GM18520 (cell line): ENCODE data around the gene EPG5.
A peak's percentile ranks its signal among the peaks of the same experiment; 100 is the strongest.
"Not testable (repeated sequence)": the region's sequence is repeated elsewhere in the genome, so short reads cannot be mapped to it uniquely, and the experiment has no call there.

Experiments used
- ATAC-seq: cut with Tn5 transposase; IDR thresholded peaks from one replicate; pipeline ENCODE4 v1.9.1; 2021; ENCODE audit not compliant: unreplicated experiment

EPG5 gene, protein sequence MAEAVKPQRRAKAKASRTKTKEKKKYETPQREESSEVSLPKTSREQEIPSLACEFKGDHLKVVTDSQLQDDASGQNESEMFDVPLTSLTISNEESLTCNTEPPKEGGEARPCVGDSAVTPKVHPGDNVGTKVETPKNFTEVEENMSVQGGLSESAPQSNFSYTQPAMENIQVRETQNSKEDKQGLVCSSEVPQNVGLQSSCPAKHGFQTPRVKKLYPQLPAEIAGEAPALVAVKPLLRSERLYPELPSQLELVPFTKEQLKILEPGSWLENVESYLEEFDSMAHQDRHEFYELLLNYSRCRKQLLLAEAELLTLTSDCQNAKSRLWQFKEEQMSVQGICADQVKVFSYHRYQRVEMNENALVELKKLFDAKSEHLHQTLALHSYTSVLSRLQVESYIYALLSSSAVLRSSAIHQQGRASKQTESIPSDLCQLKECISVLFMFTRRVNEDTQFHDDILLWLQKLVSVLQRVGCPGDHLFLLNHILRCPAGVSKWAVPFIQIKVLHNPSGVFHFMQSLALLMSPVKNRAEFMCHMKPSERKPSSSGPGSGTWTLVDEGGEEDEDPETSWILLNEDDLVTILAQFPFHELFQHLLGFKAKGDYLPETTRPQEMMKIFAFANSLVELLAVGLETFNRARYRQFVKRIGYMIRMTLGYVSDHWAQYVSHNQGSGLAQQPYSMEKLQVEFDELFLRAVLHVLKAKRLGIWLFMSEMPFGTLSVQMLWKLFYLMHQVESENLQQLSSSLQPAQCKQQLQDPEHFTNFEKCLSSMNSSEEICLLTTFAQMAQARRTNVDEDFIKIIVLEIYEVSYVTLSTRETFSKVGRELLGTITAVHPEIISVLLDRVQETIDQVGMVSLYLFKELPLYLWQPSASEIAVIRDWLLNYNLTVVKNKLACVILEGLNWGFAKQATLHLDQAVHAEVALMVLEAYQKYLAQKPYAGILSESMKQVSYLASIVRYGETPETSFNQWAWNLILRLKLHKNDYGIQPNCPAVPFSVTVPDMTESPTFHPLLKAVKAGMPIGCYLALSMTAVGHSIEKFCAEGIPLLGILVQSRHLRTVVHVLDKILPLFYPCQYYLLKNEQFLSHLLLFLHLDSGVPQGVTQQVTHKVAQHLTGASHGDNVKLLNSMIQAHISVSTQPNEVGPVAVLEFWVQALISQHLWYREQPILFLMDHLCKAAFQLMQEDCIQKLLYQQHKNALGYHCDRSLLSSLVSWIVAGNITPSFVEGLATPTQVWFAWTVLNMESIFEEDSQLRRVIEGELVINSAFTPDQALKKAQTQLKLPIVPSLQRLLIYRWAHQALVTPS (N-terminal part only)

DNA sequence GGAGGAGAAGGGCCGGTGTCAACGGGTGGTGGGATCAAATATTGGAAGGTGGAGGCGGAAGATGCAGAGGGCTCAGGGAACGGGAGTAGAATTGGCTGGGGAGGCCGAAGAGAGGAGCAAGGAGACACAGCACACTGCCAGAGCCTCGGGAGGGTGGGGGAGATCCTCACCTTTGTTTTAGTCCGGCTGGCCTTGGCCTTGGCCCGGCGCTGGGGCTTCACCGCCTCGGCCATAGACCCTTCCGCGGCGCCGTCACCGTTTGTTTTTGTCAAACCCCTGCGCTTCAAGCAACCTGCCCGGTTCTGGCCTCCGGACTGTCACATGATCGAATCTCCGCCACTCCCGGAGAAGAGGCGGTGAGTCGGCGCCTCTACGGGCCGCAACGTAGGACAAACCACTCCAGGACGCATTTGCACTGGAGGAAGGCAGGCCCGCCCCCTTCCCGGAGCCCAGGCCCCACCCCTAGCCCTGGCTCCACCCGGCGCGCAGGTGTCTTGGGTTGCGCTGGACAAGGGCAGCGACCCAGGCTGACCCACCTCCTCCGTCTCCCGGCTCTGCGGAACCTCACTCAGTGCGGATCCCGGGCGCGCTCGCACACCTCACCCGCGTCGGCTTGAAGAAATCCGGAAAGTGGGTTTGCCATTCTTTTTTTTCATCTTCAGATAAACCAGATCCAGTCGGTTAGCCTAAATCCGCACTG lies at the start of gene EPG5:
EPG5 (minus strand) TSS at position 323 of the 700 bp plus-strand sequence; CDS start at position 233, 90 bp downstream.
- peak; percentile 98 for ATAC-seq

DNA sequence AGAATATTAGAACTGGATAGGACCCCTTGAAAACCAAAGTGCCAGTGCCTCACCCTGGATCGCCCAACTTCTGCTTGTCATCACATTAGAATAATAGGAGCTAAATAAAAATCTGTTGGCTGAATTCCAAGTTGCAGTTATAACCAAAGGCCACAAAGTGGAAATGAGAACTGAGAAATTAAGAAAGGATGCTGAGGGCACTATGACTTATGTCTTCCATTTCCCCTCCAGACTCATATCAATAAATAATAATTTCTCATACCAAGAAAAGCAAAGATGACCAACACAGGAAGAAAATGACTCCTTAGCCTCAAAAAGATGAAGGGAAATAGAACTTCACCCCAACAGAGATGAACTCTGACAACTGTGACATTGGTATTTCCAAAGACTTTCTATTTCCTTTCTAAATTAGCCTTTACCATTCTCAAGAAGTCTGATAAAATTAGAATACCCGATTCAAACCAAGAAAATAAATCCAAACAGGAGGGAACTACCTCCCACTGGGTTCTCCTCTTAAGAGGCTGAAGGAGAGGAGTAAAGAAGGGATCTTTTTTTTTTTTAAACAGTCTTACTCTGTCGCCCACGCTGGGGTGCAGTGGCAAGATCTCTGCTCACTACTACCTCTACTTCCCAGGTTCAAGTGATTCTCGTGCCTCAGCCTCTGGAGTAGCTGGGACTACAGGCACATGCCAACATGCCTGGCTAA lies 46.5 kb upstream of the EPG5 start:
- ATAC-seq, result no peak

DNA sequence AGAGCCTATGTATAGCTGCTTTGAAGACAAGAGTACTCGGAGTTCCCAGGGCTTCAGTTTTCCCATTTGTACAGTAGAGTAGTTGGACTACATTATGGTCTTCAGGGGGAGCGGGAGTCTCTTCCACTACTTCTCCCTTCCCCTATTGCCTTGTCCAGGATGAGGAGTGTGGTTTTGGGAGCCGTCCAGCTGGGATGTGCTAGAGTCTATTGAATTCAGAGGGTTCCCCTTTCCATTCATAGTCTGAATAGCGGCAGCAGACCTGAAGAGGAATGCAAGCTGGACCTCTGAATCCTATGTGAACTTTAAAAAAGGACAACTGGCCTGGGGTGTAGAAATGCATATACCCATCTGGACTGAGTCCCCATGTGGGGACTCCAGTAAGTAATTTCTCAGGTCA lies 43.5 kb upstream of the EPG5 start:
- ATAC-seq, result no peak

DNA sequence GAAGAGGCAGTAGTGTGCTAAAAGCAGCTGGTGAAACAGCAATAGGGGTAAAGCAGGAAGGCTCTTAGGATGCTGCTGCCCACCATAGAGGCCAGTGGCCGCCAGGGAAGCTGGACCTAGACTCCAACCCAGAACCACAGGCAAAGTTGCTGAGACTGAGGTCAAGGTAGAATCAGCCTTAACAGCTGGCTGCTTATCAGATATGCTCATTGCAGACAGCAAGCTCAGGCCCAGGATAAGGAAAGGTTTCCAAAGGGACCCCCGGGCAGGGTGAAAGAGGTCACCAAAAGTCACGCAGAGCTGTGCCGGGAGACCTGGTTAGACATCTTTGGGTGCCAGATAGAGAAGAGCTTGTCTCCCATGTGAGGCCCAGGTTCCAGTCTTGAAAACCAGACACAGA lies 42.9 kb upstream of the EPG5 start:
- ATAC-seq, result no peak

DNA sequence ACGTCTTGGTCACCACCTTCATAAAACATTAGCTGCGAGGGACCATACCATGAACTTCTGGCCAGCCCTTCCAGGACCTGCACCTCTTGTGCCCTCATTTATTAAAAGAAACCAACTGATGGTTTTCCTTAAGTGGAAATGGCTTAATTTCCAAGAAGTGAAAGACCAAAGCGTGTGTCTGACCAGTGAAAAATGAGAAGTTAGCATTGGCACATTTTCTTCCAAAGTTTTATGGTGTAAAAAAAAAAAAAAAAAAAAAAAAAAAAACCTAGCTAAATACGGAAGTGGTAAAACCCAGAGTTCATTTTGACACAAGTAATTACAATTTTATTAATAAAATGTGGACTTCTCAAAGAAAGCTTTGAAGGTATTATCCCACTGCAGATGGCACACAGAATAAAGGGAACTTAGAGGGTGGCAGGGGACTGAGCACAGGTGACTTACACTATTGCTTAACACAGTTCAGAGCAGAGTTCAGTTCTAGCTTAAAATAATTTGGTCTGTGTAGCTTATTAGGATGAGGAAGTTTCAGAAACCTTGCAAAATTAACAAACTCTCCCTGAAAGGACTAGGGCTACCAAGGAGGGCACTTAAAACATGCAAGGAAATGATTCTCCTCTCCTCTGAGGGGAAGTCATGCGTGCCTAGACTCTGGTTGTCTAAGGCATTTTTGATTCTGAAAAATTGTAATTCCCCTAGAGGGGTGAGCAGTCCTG lies 42.2 kb upstream of the EPG5 start:
- ATAC-seq, result no peak

DNA sequence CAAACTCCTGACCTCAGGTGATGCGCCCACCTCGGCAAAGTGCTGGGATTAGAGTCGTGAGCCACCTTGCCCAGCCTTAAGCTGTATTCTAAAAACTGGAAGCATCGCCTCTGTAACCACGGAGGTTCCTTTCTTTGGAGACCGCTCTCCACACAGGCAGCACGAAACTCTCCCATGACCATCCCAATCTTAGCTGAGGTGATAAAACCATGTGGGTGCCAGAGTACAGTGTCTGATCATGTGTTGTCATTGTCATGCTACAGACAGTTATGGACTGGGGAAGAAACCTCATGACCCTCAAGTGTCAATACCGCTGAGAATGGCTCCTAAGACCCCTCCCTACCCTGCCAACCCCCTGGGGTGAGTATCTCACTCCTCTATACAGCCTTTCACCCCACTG lies 41.4 kb upstream of the EPG5 start:
- ATAC-seq, result no peak

DNA sequence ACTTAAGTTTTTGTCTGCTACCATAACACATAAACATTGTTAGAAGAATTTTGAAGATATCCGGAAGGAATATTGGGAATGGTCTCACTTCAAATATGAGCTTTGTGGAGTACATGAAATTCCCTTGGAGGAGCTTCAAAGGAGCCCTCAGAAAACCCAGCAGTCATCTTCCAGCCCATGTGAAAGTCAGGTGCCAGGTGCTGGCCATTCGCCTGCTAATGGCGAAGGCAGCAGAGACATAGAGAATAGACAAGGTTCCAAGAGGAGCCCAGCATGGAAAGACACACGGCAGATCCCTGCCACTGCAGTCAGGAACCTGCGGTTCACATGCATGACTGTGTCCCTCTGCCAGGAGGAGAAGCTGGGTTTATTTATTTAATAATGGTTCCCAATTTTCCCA lies 40.0 kb upstream of the EPG5 start:
- ATAC-seq, result no peak

DNA sequence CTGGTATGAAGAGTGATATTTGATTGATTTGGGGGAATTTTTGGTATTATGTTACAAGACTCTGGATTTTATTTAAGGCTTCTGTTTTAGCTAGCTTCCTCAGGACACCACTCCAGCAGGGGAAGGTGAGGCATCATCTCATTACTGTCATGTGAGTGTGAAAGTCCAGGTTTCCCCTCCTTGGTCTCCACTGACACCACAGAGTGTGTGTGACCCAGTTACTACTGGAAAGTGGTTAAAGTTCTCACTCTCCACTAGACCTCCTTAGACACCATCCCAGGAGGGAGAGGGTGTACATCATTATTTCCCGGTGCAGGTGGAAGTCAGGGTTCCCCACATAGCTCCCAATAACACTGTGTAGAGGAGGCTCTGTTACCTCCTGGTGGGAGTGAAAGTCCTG lies 35.8 kb upstream of the EPG5 start:
- no peak for ATAC-seq

DNA sequence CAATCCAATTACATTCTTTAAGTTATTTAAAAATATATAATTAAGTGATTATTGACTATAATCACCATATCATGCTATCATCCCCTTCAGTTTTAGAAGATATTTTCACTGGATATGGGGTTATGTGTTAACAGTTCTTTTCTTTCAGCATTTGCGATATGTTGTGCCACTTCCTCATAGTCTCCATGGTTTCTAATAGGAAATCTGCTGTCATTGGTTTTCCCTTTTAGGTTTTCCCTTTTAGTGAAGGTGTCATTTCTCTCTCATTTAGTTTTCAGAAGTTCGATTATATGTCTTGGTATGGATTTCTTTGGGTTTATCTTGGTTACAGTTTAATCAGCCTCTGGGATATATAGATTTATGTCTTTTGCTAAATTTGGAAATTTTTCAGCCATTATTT lies 34.8 kb upstream of the EPG5 start:
- no peak for ATAC-seq

DNA sequence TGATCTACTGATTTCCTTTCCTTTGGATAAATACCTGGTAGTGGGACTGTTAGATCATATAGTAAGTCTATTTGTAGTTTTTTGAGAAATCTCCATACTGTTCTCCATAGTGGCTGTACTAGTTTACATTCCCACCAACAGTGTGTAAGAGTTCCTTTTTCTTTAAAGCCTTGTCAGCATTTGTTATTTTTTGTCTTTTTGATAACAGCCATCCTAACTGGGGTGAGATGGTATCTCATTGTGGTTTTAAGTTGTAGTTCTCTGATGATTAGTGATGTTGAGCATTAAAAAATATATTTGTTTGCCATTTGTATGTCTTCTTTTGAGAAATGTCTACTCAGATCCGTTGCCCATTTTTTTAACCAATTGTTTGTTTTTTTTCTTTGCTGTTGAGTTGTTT lies 33.9 kb upstream of the EPG5 start:
- ATAC-seq, result no peak

DNA sequence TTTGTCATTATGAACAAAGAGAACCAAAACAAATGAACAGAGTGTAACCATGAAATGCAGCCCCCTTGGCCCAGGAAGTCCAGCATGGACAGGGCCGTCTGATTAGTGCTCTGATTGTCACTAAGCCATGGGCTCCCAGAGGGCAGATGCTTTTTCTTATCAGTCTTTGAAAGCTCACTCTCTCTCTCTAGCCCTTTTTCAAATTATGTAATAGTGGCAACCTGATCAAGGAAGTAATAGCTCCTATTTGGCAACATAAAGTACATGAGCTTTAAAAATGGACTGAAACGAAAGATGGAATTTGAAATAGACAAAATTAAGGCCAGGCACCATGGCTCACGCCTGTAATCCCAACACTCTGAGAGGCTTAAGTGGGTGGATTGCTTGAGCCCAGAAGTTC lies 32.4 kb upstream of the EPG5 start:
- ATAC-seq, result no peak

DNA sequence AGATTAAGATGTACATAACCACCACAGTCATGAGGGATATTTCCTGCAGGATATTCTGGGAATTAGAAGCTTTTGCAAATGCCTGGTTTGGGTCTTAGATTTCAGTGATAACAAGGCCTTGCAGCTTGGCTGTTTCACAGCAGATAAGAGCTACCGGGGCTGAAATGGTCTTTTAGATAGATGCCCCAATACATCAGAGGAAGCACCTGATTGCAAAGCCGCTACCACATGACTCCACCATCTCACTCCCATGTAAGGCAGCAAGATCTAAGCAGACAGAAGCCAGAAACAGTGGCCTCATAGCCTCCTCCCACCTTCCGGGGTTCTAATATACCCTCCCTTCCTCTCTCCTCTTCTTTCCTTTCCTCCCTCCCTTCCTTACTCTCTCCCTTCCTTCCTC lies 31.1 kb upstream of the EPG5 start:
- no peak for ATAC-seq

DNA sequence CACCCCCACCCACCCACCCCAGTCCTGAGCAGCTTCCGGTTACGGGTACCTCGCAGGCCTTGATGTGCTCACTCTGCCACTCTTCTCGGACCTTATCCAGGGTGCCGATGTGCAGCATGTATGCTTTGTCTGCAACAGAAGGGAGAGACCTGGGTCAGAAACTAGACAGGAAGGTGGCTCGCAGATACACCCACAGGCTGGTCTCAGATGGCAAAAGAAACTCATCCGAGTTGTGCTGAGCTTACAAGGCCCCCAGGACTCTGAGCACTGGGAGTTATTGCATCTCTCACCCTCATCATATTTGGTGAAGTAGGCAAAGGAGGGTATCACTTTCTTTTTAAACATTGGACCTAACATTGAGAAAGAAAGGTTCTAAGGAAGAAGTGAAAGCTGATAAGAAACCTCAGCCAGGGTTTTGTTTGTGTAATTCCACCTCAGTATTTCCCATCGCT lies 30.6 kb upstream of the EPG5 start:
- no peak for ATAC-seq

DNA sequence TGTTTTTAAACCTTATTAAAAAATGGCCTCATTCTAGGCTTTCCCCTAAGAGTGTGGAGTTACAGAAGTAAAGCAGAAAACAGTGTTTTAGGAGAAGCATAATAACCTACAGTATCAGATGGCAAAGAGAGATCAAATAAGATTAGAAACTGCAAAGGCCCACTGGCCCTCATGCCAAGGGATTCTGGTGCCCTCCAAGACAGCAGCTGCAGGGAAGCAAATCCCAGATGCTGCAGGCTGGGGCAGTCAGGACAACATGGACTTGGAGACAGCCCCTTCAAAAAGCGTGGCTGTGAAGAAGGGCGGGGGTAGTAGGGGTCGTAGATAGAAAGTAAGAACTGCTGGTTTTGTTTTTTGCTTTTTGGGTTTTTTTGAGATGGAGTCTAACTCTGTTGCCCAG lies 28.3 kb upstream of the EPG5 start:
- no peak for ATAC-seq

DNA sequence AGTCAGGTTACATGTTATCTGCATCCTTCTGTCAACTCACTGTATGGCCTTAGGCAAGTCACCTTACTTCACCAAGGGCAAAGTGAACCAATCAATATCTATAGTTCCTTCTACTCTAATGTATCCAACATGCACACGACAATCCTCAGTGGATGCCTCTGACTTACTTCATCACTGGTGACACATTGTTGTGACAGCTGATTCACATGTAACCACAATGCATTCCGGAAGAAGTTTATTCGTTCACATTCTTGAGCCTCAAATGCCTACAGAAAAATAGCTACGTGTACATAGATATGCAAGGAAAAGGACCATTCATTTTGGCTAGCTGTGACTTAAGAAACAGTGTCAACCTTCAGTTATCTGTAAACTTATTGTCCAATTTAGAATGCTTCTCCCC lies 26.3 kb upstream of the EPG5 start:
- ATAC-seq, result no peak

DNA sequence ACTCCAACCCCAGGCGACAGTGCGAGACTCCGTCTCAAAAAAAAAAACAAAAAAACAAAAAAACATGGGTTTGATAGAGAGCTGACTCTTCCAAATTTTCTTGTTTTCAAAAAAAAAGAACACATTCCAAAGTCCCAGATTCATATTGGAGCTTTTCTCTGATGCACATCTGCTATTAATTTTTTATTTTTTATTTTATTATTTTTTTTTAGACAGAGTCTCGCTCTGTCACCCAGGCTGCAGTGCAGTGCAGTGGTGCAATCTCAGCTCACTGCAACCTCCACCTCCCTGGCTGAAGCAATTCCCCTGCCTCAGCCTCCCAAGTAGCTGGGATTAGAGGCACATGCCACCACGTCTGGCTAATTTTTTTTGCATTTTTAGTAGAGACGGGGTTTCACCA lies 25.4 kb upstream of the EPG5 start:
- not testable (repeated sequence) for ATAC-seq

DNA sequence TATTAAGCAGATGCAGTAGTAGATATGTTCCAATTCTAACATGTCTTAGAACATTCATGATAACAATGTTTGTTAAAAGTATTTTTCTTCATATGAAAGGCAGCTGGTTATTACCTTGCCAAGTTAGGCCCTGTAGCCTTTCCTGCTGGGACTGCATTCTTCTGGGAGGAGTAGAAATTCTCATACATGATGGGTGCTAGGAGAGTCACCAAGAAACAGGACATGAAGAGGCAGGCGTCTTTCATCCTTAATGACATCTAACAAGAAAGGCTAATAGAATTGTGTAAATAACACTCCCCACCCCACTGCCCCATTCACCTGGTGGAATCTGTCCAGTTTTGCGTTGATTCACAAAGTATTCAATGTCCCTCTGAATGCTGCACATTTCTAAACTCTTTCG lies 24.7 kb upstream of the EPG5 start:
- ATAC-seq, result no peak

DNA sequence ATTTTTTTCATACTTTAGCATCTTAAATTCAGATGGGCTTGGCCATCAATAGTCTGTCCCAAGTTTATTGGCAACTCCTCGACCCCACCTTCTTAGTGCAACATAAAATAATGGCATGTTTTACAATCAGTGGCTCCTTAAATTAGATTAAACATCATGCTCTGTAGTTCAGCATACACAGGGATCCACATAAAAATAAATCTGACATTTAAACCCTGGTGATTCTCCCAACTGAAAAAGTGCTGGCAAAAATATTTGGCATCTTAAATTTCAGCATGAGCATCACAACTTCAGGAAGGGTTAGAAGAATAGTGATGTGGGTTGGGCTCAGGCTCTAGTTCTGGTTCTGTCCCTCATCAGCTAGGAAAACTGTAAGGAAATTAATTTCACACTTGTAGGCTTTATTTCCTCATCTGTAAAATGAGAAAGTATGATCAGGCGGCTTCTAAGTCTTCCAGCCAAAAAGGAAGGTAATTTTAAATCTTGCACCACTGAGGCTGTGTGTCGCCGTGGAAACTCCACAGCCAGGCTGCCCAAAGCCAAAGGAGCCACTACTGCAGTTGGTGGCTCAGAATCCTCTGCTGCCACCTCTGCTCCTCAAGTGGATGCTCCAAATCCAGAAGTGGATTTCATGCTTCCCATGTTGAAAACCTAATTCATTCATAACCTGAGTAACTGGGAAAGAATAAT lies 17.6 kb upstream of the EPG5 start:
- ATAC-seq, result no peak

DNA sequence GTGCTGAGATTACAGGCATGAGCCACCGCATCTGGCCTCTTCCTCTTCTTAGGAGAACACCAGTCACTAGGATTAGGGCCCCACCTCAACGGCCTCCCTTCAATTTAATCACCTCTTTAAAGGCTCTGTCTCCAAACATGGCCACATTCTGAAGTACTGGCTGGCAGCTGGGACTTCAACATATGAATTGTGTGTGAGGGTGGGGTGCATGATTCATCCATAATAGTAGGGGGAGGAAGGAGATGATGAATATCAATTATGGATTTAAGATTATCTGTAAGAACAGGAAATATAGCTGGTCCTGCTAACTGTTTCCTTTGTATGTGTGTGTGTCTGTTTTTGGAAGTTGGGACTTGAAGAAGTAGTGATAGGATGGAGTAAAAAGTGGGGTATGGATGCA lies 14.7 kb upstream of the EPG5 start:
- no peak for ATAC-seq
